H1 (cell line): ENCODE measurements around the gene NOTCH2.

Source experiments
- JUN ChIP-seq: IDR thresholded peaks from 2 replicates; pipeline ENCODE4 v1.6.1; 2011; ENCODE audit warnings: low read depth, mild to moderate bottlenecking, improper control_type of control experiment, low read length
- KDM1A ChIP-seq: fragments of 200-600, 300-600 bp; sonication (generic); IDR thresholded peaks from 2 replicates; pipeline ENCODE4 v1.7.1; 2016; ENCODE audit warnings: mild to moderate bottlenecking, low read length, borderline replicate concordance
- RBBP5 ChIP-seq: IDR thresholded peaks from 2 replicates; pipeline ENCODE4 v1.7.1; 2012; ENCODE audit warnings: low read depth, mild to moderate bottlenecking, inconsistent platforms, low read length, moderate library complexity, borderline replicate concordance
- TF ChIP-seq, protein P1 (sequence below), 3 experiments: IDR thresholded peaks; 1 replicate in 2 of 3; 2 replicates in 1 of 3; pipeline versions ENCODE4 v1.5.1 to v1.6.1; 2011; ENCODE audit warnings: low read length in 3 of 3, mild to moderate bottlenecking in 3 of 3, inconsistent platforms in 2 of 3, low read depth in 1 of 3, moderate library complexity in 1 of 3; ENCODE audit not compliant: insufficient read depth in 1 of 3; ENCODE audit errors: control extremely low read depth in 1 of 3

DNA sequence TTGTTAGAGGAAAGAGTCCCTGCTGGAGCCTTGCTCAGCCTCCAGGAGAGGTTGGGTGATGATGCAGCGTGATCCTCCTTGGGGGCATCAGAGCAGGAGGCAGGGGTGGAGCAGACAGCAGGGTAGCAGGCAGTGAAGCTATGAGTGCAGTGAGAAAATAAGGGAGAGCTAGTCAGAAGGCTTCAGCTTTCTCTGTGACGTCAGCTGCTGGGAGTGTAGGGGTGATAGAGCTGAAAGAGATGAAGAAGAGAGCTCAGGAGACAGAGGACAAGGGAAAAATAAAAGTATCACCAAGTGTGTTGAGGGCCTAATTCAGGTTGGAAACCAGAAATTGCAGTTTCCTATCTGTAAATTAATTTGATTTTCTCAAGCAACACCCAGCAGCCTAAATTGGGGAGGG is 170.9 kb downstream of the NOTCH2 start:
- TF ChIP-seq, protein P1, sequence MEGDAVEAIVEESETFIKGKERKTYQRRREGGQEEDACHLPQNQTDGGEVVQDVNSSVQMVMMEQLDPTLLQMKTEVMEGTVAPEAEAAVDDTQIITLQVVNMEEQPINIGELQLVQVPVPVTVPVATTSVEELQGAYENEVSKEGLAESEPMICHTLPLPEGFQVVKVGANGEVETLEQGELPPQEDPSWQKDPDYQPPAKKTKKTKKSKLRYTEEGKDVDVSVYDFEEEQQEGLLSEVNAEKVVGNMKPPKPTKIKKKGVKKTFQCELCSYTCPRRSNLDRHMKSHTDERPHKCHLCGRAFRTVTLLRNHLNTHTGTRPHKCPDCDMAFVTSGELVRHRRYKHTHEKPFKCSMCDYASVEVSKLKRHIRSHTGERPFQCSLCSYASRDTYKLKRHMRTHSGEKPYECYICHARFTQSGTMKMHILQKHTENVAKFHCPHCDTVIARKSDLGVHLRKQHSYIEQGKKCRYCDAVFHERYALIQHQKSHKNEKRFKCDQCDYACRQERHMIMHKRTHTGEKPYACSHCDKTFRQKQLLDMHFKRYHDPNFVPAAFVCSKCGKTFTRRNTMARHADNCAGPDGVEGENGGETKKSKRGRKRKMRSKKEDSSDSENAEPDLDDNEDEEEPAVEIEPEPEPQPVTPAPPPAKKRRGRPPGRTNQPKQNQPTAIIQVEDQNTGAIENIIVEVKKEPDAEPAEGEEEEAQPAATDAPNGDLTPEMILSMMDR (IDR thresholded peaks at IDR 0.05; ENCODE audit: control extremely low read depth in 1 of 3, insufficient read depth in 1 of 3, low read depth in 1 of 3, low read length in 3 of 3): no peak
- TF ChIP-seq RBBP5 (no peak), JUN (no peak), KDM1A (no peak)
